ENCODE measurements around the gene GARRE1. TPM values are rescaled to one million over a fixed set of nuclear protein-coding genes. Genes with fewer than 3 reads are reported as not detected.

Gene GARRE1
- total RNA-seq, 2 experiments from 2014 or later: 13.2 to 16.2 TPM

- peaks cover 58% of the 10 kb centered on the region for H3K36me3 Mint-ChIP-seq (ENCODE audit: low read depth)
- peak overlapping the region; percentile 59 for H3K27ac Mint-ChIP-seq
- CTCF ChIA-PET: interaction anchor here (0.7 to 3.0 kb wide), 10 partner anchors 11 to 126 kb away, joined by 3 to 14 read pairs (median 4); no protein-coding TSS in a partner anchor
These were observed 33.8 kb upstream of the GARRE1 start for GRCh38 chr19:34220472-34221063.

GRCh38 chr19:34222386-34222785, 32.0 kb upstream of the GARRE1 start:
- no peaks in the 10 kb centered on the region for H3K27me3 Mint-ChIP-seq (ENCODE audit: low read depth)
- no peak overlapping the region for H3K27ac Mint-ChIP-seq
- CTCF ChIA-PET: interaction anchor here (0.9 to 3.0 kb wide), 6 partner anchors 9 to 179 kb away, joined by 3 to 14 read pairs (median 4); no protein-coding TSS in a partner anchor
- H3K36me3 Mint-ChIP-seq (ENCODE audit: low read depth): peaks cover 60% of the 10 kb centered on the region
- H3K4me3 Mint-ChIP-seq: no peak overlapping the region
- H3K4me1 Mint-ChIP-seq (ENCODE audit: low read depth): peaks cover 58% of the 10 kb centered on the region
- H3K9me3 Mint-ChIP-seq: no peaks in the 10 kb centered on the region
- DNase-seq: no peak
- intact Hi-C loops (cut with micrococcal nuclease): loop anchor here (5.0 kb wide), 1 partner anchor 95 kb away; no protein-coding TSS in a partner anchor

More at GRCh38 chr19:34220472-34221063, 33.8 kb upstream of the GARRE1 start:
- peak; percentile 83 for DNase-seq
- H3K9me3 Mint-ChIP-seq: no peaks in the 10 kb centered on the region
- H3K4me3 Mint-ChIP-seq: no peak overlapping the region
- intact Hi-C loops (cut with micrococcal nuclease): loop anchor here (1.0 to 5.0 kb wide), 2 partner anchors 97 to 99 kb away; no protein-coding TSS in a partner anchor
- no peaks in the 10 kb centered on the region for H3K27me3 Mint-ChIP-seq (ENCODE audit: low read depth)
- H3K4me1 Mint-ChIP-seq (ENCODE audit: low read depth): peaks cover 54% of the 10 kb centered on the region

- intact Hi-C loops (cut with micrococcal nuclease): loop anchor here (5.0 kb wide), 1 partner anchor 92 kb away; no protein-coding TSS in a partner anchor
- Mint-ChIP-seq H3K4me3 (no peak overlapping the region), H3K4me1 (ENCODE audit: low read depth) (peaks cover 39% of the 10 kb centered on the region), H3K27ac (peak overlapping the region; percentile 64), H3K27me3 (ENCODE audit: low read depth) (no peaks in the 10 kb centered on the region), H3K36me3 (ENCODE audit: low read depth) (peaks cover 63% of the 10 kb centered on the region), H3K9me3 (no peaks in the 10 kb centered on the region)
- no peak for DNase-seq
- CTCF ChIA-PET: interaction anchor here (1.2 to 1.4 kb wide), 4 partner anchors 9 to 119 kb away, joined by 3 to 4 read pairs (median 4); no protein-coding TSS in a partner anchor
These were observed 29.2 kb upstream of the GARRE1 start for GRCh38 chr19:34224996-34225658.

- H3K27me3 Mint-ChIP-seq (ENCODE audit: low read depth): no peaks in the 10 kb centered on the region
- peaks cover 35% of the 10 kb centered on the region for H3K4me1 Mint-ChIP-seq (ENCODE audit: low read depth)
- H3K9me3 Mint-ChIP-seq: no peaks in the 10 kb centered on the region
- no peak for DNase-seq
- no peak overlapping the region for H3K27ac Mint-ChIP-seq
- H3K4me3 Mint-ChIP-seq: no peak overlapping the region
- intact Hi-C loops (cut with micrococcal nuclease): loop anchor here (1.0 kb wide), 1 partner anchor 7 kb away; no protein-coding TSS in a partner anchor
- CTCF ChIA-PET: interaction anchor here (0.9 to 1.4 kb wide), 5 partner anchors 9 to 119 kb away, joined by 3 to 4 read pairs (median 4); no protein-coding TSS in a partner anchor
- H3K36me3 Mint-ChIP-seq (ENCODE audit: low read depth): peaks cover 60% of the 10 kb centered on the region
These were observed 28.7 kb upstream of the GARRE1 start for GRCh38 chr19:34225659-34226015.

GRCh38 chr19:34226036-34226435, 28.3 kb upstream of the GARRE1 start:
- Mint-ChIP-seq H3K9me3 (no peaks in the 10 kb centered on the region), H3K36me3 (ENCODE audit: low read depth) (peaks cover 58% of the 10 kb centered on the region), H3K27me3 (ENCODE audit: low read depth) (no peaks in the 10 kb centered on the region), H3K4me3 (no peak overlapping the region), H3K4me1 (ENCODE audit: low read depth) (peaks cover 34% of the 10 kb centered on the region), H3K27ac (no peak overlapping the region)
- intact Hi-C loops (cut with micrococcal nuclease): loop anchor here (1.0 kb wide), 1 partner anchor 8 kb away; no protein-coding TSS in a partner anchor
- peak; percentile 56 for DNase-seq
- CTCF ChIA-PET: interaction anchor here (0.9 to 1.4 kb wide), 5 partner anchors 10 to 118 kb away, joined by 3 to 4 read pairs (median 4); no protein-coding TSS in a partner anchor

GRCh38 chr19:34228347-34228746, 26.0 kb upstream of the GARRE1 start:
- Mint-ChIP-seq H3K4me1 (ENCODE audit: low read depth) (peaks cover 51% of the 10 kb centered on the region), H3K36me3 (ENCODE audit: low read depth) (peaks cover 45% of the 10 kb centered on the region), H3K27ac (no peak overlapping the region), H3K4me3 (no peak overlapping the region), H3K9me3 (no peaks in the 10 kb centered on the region), H3K27me3 (ENCODE audit: low read depth) (no peaks in the 10 kb centered on the region)
- CTCF ChIA-PET: interaction anchor here (1.4 to 1.5 kb wide), 2 partner anchors 9 to 187 kb away, joined by 3 to 4 read pairs; no protein-coding TSS in a partner anchor
- DNase-seq: no peak
- intact Hi-C loops (cut with micrococcal nuclease): no loop called here

- intact Hi-C loops (cut with micrococcal nuclease): no loop called here
- Mint-ChIP-seq H3K9me3 (no peaks in the 10 kb centered on the region), H3K4me1 (ENCODE audit: low read depth) (peaks cover 48% of the 10 kb centered on the region), H3K27me3 (ENCODE audit: low read depth) (no peaks in the 10 kb centered on the region), H3K36me3 (ENCODE audit: low read depth) (peaks cover 42% of the 10 kb centered on the region), H3K27ac (no peak overlapping the region), H3K4me3 (no peak overlapping the region)
- CTCF ChIA-PET: interaction anchor here (1.4 to 1.5 kb wide), 2 partner anchors 9 to 187 kb away, joined by 3 to 4 read pairs; no protein-coding TSS in a partner anchor
- DNase-seq: no peak
These were observed 25.6 kb upstream of the GARRE1 start for GRCh38 chr19:34228762-34229161.

GRCh38 chr19:34229721-34230120, 24.6 kb upstream of the GARRE1 start:
- Mint-ChIP-seq H3K27me3 (ENCODE audit: low read depth) (no peaks in the 10 kb centered on the region), H3K4me3 (no peak overlapping the region), H3K9me3 (no peaks in the 10 kb centered on the region), H3K27ac (peak overlapping the region; percentile 4), H3K4me1 (ENCODE audit: low read depth) (peaks cover 44% of the 10 kb centered on the region), H3K36me3 (ENCODE audit: low read depth) (peaks cover 35% of the 10 kb centered on the region)
- peak; percentile 33 for DNase-seq
- CTCF ChIA-PET: interaction anchor here (1.0 kb wide), 1 partner anchor 13 kb away, joined by 3 read pairs; no protein-coding TSS in a partner anchor
- intact Hi-C loops (cut with micrococcal nuclease): no loop called here

GRCh38 chr19:34230820-34231219, 23.5 kb upstream of the GARRE1 start:
- Mint-ChIP-seq H3K4me3 (no peak overlapping the region), H3K27me3 (ENCODE audit: low read depth) (no peaks in the 10 kb centered on the region), H3K36me3 (ENCODE audit: low read depth) (peaks cover 24% of the 10 kb centered on the region), H3K9me3 (no peaks in the 10 kb centered on the region), H3K27ac (peak overlapping the region; percentile 9), H3K4me1 (ENCODE audit: low read depth) (peaks cover 33% of the 10 kb centered on the region)
- CTCF ChIA-PET: interaction anchor here (0.6 to 1.5 kb wide), 2 partner anchors 35 to 115 kb away, joined by 3 to 4 read pairs; no protein-coding TSS in a partner anchor
- intact Hi-C loops (cut with micrococcal nuclease): no loop called here
- DNase-seq: no peak

- intact Hi-C loops (cut with micrococcal nuclease): no loop called here
- Mint-ChIP-seq H3K9me3 (no peaks in the 10 kb centered on the region), H3K27ac (no peak overlapping the region), H3K4me1 (ENCODE audit: low read depth) (peaks cover 27% of the 10 kb centered on the region), H3K4me3 (no peak overlapping the region), H3K36me3 (ENCODE audit: low read depth) (peaks cover 24% of the 10 kb centered on the region), H3K27me3 (ENCODE audit: low read depth) (no peaks in the 10 kb centered on the region)
- CTCF ChIA-PET: interaction anchor here (0.6 to 1.5 kb wide), 2 partner anchors 36 to 115 kb away, joined by 3 to 4 read pairs; no protein-coding TSS in a partner anchor
- DNase-seq: no peak
These were observed 22.9 kb upstream of the GARRE1 start for GRCh38 chr19:34231439-34231838.

- Mint-ChIP-seq H3K27ac (peak overlapping the region; percentile 75), H3K4me3 (no peak overlapping the region), H3K36me3 (ENCODE audit: low read depth) (peaks cover 14% of the 10 kb centered on the region), H3K27me3 (ENCODE audit: low read depth) (no peaks in the 10 kb centered on the region), H3K9me3 (no peaks in the 10 kb centered on the region), H3K4me1 (ENCODE audit: low read depth) (peaks cover 21% of the 10 kb centered on the region)
- CTCF ChIA-PET: interaction anchor here (0.6 to 1.8 kb wide), 9 partner anchors 11 to 120 kb away, joined by 3 to 7 read pairs (median 4); no protein-coding TSS in a partner anchor
- intact Hi-C loops (cut with micrococcal nuclease): loop anchor here (1.0 kb wide), 3 partner anchors 15 to 37 kb away; partner anchors contain the start of gene GARRE1
- DNase-seq: peak; percentile 50
These were observed 21.5 kb upstream of the GARRE1 start for GRCh38 chr19:34232566-34233481.
